Activated CD4-positive, alpha-beta T cell treated with anti-CD3 and anti-CD28 coated beads, Interleukin-2, amount 50 U/mL, for 24 hours (primary cell): ENCODE data around the gene MEG3.

Experiments used
- DNase-seq, 2 donors: peaks; one replicate each; pipeline ENCODE4 v3.0.0-alpha.2; 2020; ENCODE audit warnings: low read depth in 1 of 2, low spot score in 1 of 2

Gene MEG3

GRCh38 chr14:100880271-100881101 is 54.6 kb downstream of the MEG3 start:
- DNase-seq: no peak

- no peak for DNase-seq
Observed at GRCh38 chr14:100881211-100882025, 55.5 kb downstream of the MEG3 start.

GRCh38 chr14:100882026-100882967 is 56.4 kb downstream of the MEG3 start:
- DNase-seq: no peak

GRCh38 chr14:100882991-100883788 is 57.3 kb downstream of the MEG3 start:
- DNase-seq: no peak

- DNase-seq: no peak
Observed at GRCh38 chr14:100883789-100884101, 57.8 kb downstream of the MEG3 start.

GRCh38 chr14:100884456-100884855 is 58.5 kb downstream of the MEG3 start:
- no peak for DNase-seq

GRCh38 chr14:100885196-100885595 is 59.3 kb downstream of the MEG3 start:
- DNase-seq: no peak

- DNase-seq: no peak
Observed at GRCh38 chr14:100885617-100886016, 59.7 kb downstream of the MEG3 start.

GRCh38 chr14:100887728-100888335 is 61.9 kb downstream of the MEG3 start:
- no peak for DNase-seq

- no peak for DNase-seq
Observed at GRCh38 chr14:100888789-100889315, 62.9 kb downstream of the MEG3 start.

- DNase-seq: no peak
Observed at GRCh38 chr14:100889641-100890040, 63.7 kb downstream of the MEG3 start.

GRCh38 chr14:100890061-100890850 is 64.3 kb downstream of the MEG3 start:
- no peak for DNase-seq

- DNase-seq: no peak
Observed at GRCh38 chr14:100891051-100891450, 65.1 kb downstream of the MEG3 start.

GRCh38 chr14:100891501-100892445 is 65.9 kb downstream of the MEG3 start:
- no peak for DNase-seq

- no peak for DNase-seq
Observed at GRCh38 chr14:100892496-100893227, 66.7 kb downstream of the MEG3 start.

- DNase-seq: no peak
Observed at GRCh38 chr14:100893228-100893601, 67.3 kb downstream of the MEG3 start.

- no peak for DNase-seq
Observed at GRCh38 chr14:100893760-100894159, 67.8 kb downstream of the MEG3 start.
